ENCODE measurements around the gene CAPNS2. TPM values are rescaled to one million over a fixed set of nuclear protein-coding genes. Genes with fewer than 3 reads are reported as not detected.

CAPNS2 gene
- total RNA-seq, 1 experiment from 2014 or later, result 1.8 TPM

GRCh38 chr16:55532227-55532626 is 34.3 kb upstream of the CAPNS2 start:
- intact Hi-C loops (cut with micrococcal nuclease; ENCODE audit: unreplicated experiment), result no loop called here
- ChIA-PET CTCF (no interaction called here), POLR2A (ENCODE audit: unreplicated experiment) (no interaction called here)
- peaks cover 14% of the 10 kb centered on the region for H3K4me1 ChIP-seq (replicated peaks; ENCODE audit: insufficient read depth)
- DNase-seq, result no peak
- no peaks in the 10 kb centered on the region for H4K20me1 ChIP-seq (ENCODE audit: insufficient read depth)
- no peak overlapping the region for H3K4me2 ChIP-seq
- H3K27me3 ChIP-seq (ENCODE audit: insufficient read depth, low read depth), result no peaks in the 10 kb centered on the region
- no peak for TF ChIP-seq CTCF (conservative IDR thresholded peaks at IDR 0.05)
- no peak for TF ChIP-seq EZH2 (IDR thresholded peaks at IDR 0.05; ENCODE audit: low read depth)
- no peaks in the 10 kb centered on the region; the same call in 1 of the 2 replicates for H3F3A ChIP-seq (ENCODE audit: insufficient read depth, low read depth)
- H3K4me3 ChIP-seq, result no peak overlapping the region
- no peak overlapping the region for H2AFZ ChIP-seq
- no peaks in the 10 kb centered on the region for H3K9me3 ChIP-seq (ENCODE audit: insufficient read depth, low read depth)
- peaks cover 35% of the 10 kb centered on the region for H3K36me3 ChIP-seq (ENCODE audit: low read depth)
- no TSS peak for BruUV-seq (replicated peaks)
- H3K9me2 ChIP-seq (ENCODE audit: insufficient read depth), result no peaks in the 10 kb centered on the region
- no peaks in the 10 kb centered on the region for H3K79me2 ChIP-seq (ENCODE audit: low read depth)
- no peak overlapping the region for H3K27ac ChIP-seq

GRCh38 chr16:55534756-55535155 is 31.7 kb upstream of the CAPNS2 start:
- POLR2A ChIA-PET (ENCODE audit: unreplicated experiment), result no interaction called here
- Histone ChIP-seq H3K79me2 (ENCODE audit: low read depth) (no peaks in the 10 kb centered on the region), H3K27ac (no peak overlapping the region), H3K4me2 (no peak overlapping the region), H3K4me1 (replicated peaks; ENCODE audit: insufficient read depth) (peaks cover 13% of the 10 kb centered on the region), H3K4me3 (no peak overlapping the region), H3K36me3 (ENCODE audit: low read depth) (peaks cover 23% of the 10 kb centered on the region; the same call in 1 of the 2 replicates), H3K9me3 (ENCODE audit: insufficient read depth, low read depth) (no peaks in the 10 kb centered on the region), H3K9me2 (ENCODE audit: insufficient read depth) (no peaks in the 10 kb centered on the region), H2AFZ (no peak overlapping the region), H4K20me1 (ENCODE audit: insufficient read depth) (no peaks in the 10 kb centered on the region), H3F3A (ENCODE audit: insufficient read depth, low read depth) (no peaks in the 10 kb centered on the region; the same call in 1 of the 2 replicates), H3K27me3 (ENCODE audit: insufficient read depth, low read depth) (no peaks in the 10 kb centered on the region)
- TF ChIP-seq EZH2 (IDR thresholded peaks at IDR 0.05; ENCODE audit: low read depth), result no peak
- TF ChIP-seq CTCF (conservative IDR thresholded peaks at IDR 0.05), result no peak
- intact Hi-C loops (cut with micrococcal nuclease; ENCODE audit: unreplicated experiment), result no loop called here
- BruUV-seq (replicated peaks), result no TSS peak
- CTCF ChIA-PET, result interaction anchor here (2.3 kb wide), 1 partner anchor 70 kb away, joined by 8 read pairs; no protein-coding TSS in a partner anchor
- no peak for DNase-seq

GRCh38 chr16:55539049-55539448 is 27.4 kb upstream of the CAPNS2 start:
- Histone ChIP-seq H2AFZ (no peak overlapping the region), H3K79me2 (ENCODE audit: low read depth) (no peaks in the 10 kb centered on the region), H3F3A (ENCODE audit: insufficient read depth, low read depth) (peaks cover 7% of the 10 kb centered on the region; the same call in 1 of the 2 replicates), H3K9me3 (ENCODE audit: insufficient read depth, low read depth) (no peaks in the 10 kb centered on the region), H3K27ac (no peak overlapping the region), H3K4me1 (replicated peaks; ENCODE audit: insufficient read depth) (peaks cover 10% of the 10 kb centered on the region; the same call in 1 of the 2 replicates), H3K27me3 (ENCODE audit: insufficient read depth, low read depth) (no peaks in the 10 kb centered on the region), H3K9me2 (ENCODE audit: insufficient read depth) (no peaks in the 10 kb centered on the region), H3K36me3 (ENCODE audit: low read depth) (peaks cover 5% of the 10 kb centered on the region; the same call in 1 of the 2 replicates), H3K4me3 (no peak overlapping the region), H4K20me1 (ENCODE audit: insufficient read depth) (no peaks in the 10 kb centered on the region), H3K4me2 (no peak overlapping the region)
- no TSS peak for BruUV-seq (replicated peaks)
- intact Hi-C loops (cut with micrococcal nuclease; ENCODE audit: unreplicated experiment), result no loop called here
- no peak for TF ChIP-seq EZH2 (IDR thresholded peaks at IDR 0.05; ENCODE audit: low read depth)
- TF ChIP-seq CTCF (conservative IDR thresholded peaks at IDR 0.05), result no peak
- ChIA-PET POLR2A (ENCODE audit: unreplicated experiment) (no interaction called here), CTCF (interaction anchor here (0.6 kb wide), 1 partner anchor 862 kb away, joined by 3 read pairs; no protein-coding TSS in a partner anchor)
- no peak for DNase-seq

All from PC-9 (cell line).